Duodenal mucosa (tissue), 2 donors: ENCODE results near the gene SYTL3.
"Not testable (repeated sequence)": the region's sequence is repeated elsewhere in the genome, so short reads cannot be mapped to it uniquely, and the experiment has no call there.

Experiments used
- H3K27ac ChIP-seq: one replicate; pipeline ENCODE4 v1.7.0; 2013; ENCODE audit warnings: low read depth, low read length
- H3K27me3 ChIP-seq, 2 donors: one replicate each; pipeline ENCODE4 v1.7.0; 2013; ENCODE audit warnings: low read length in 2 of 2, control low read depth in 1 of 2; ENCODE audit not compliant: insufficient read depth in 2 of 2, control insufficient read depth in 1 of 2
- H3K36me3 ChIP-seq, 2 donors: one replicate each; pipeline ENCODE4 v1.7.0; 2013; ENCODE audit warnings: low read length in 2 of 2, control low read depth in 1 of 2; ENCODE audit not compliant: insufficient read depth in 2 of 2, control insufficient read depth in 1 of 2
- H3K4me1 ChIP-seq, 2 donors: one replicate each; pipeline ENCODE4 v1.7.0; 2013; ENCODE audit warnings: low read length in 2 of 2, control low read depth in 1 of 2; ENCODE audit not compliant: insufficient read depth in 2 of 2, control insufficient read depth in 1 of 2
- H3K4me3 ChIP-seq, 2 donors: one replicate each; pipeline ENCODE4 v1.7.0; 2013; ENCODE audit warnings: low read length in 2 of 2, low read depth in 1 of 2
- H3K9ac ChIP-seq, 2 donors: one replicate each; pipeline ENCODE4 v1.7.0; 2013; ENCODE audit warnings: low read length in 2 of 2, low read depth in 1 of 2
- H3K9me3 ChIP-seq, 2 donors: one replicate each; pipeline ENCODE4 v1.7.0; 2013; ENCODE audit warnings: low read length in 2 of 2, control low read depth in 1 of 2; ENCODE audit not compliant: control insufficient read depth in 1 of 2

Gene SYTL3

GRCh38 chr6:158694913-158695312 is 45.1 kb downstream of the SYTL3 start:
- Histone ChIP-seq H3K36me3 (no peaks in the 10 kb centered on the region), H3K9me3 (no peaks in the 10 kb centered on the region), H3K27me3 (no peaks in the 10 kb centered on the region), H3K27ac (no peak overlapping the region), H3K4me1 (peaks cover 0 to 6% of the 10 kb centered on the region in 2 donors), H3K4me3 (no peak overlapping the region), H3K9ac (no peak overlapping the region)

DNA sequence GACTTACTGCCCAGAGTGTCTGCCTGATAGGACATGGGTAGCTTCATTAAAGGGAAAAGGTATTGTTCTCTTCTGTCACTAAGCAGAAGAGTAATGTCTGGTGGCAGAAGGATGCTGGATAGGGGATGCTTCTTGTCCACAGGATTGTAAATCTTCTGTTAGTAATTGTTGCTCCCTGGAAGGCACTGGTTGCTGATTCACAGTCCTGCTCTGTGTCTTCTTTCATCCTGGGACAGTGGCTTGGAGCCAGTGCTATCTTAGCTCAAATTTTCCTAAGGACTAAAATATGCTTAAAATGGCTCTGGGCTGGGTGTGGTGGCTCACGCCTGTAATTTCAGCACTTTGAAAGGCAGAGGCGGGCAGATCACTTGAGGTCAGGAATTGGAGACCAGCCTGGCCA is 48.0 kb downstream of the SYTL3 start:
- Histone ChIP-seq H3K4me1 (peaks cover 0 to 4% of the 10 kb centered on the region in 2 donors), H3K27me3 (no peaks in the 10 kb centered on the region), H3K4me3 (no peak overlapping the region), H3K9ac (no peak overlapping the region), H3K27ac (no peak overlapping the region), H3K9me3 (no peaks in the 10 kb centered on the region), H3K36me3 (no peaks in the 10 kb centered on the region)

- no peaks in the 10 kb centered on the region for H3K9me3 ChIP-seq
- H3K9ac ChIP-seq: no peak overlapping the region
These were observed 49.1 kb downstream of the SYTL3 start for GRCh38 chr6:158698931-158699330.

GRCh38 chr6:158701268-158701667 is 51.4 kb downstream of the SYTL3 start:
- H3K27ac ChIP-seq, H3K4me3 ChIP-seq, H3K36me3 ChIP-seq, H3K9me3 ChIP-seq, H3K9ac ChIP-seq, H3K27me3 ChIP-seq: not testable (repeated sequence)
- peaks cover 19% of the 10 kb centered on the region in 2 donors for H3K4me1 ChIP-seq

More at GRCh38 chr6:158698931-158699330, 49.1 kb downstream of the SYTL3 start:
- Histone ChIP-seq H3K27me3 (no peaks in the 10 kb centered on the region), H3K36me3 (no peaks in the 10 kb centered on the region), H3K27ac (no peak overlapping the region), H3K4me3 (no peak overlapping the region), H3K4me1 (peaks cover 0 to 5% of the 10 kb centered on the region in 2 donors)

DNA sequence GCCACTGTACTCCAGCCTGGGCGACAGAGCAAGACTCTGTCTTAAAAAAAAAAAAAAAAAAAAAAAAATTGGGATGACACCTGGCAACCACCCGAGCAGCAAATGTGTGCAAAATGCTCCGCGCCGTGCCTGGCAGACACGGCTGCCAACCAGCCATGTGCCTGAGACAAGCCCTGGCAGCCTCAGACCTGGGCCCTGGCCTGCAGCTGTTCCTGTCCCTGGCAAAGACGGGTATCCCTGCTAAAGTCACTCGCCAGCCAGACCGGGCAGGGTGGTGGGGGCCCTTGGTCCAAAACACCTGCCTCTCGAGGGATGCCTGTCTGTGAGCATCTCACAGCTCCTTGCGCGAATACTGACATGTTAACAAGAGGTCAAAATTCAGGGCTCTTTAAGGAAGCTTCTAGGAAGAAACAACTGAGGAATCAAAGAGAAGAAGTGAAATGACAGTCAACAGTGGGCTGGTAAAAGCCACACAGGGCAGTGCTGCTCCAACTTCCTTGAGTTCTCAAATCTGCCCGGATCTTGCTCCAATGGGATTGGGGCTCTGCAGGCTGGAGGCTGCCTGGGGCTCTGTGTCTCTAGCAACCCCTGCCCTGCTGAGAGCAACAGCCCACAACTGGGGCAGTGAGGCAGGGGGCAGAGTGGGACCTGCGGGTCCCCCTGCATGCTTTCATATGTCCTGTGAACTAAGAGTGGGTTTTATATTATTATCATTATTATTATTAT is 53.4 kb downstream of the SYTL3 start:
- no peaks in the 10 kb centered on the region for H3K27me3 ChIP-seq
- H3K27ac ChIP-seq: peak overlapping the region; percentile 64
- peak overlapping the region in 1 of 2 donors; percentile 21 for H3K9ac ChIP-seq
- H3K9me3 ChIP-seq: no peaks in the 10 kb centered on the region
- no peaks in the 10 kb centered on the region for H3K36me3 ChIP-seq
- peaks cover 30 to 37% of the 10 kb centered on the region in 2 donors for H3K4me1 ChIP-seq
- no peak overlapping the region for H3K4me3 ChIP-seq

GRCh38 chr6:158703837-158704822 is 54.3 kb downstream of the SYTL3 start:
- no peaks in the 10 kb centered on the region for H3K27me3 ChIP-seq
- H3K27ac ChIP-seq: peak overlapping the region; percentile 72
- no peaks in the 10 kb centered on the region for H3K9me3 ChIP-seq
- H3K4me1 ChIP-seq: peaks cover 32 to 42% of the 10 kb centered on the region in 2 donors
- H3K4me3 ChIP-seq: peak overlapping the region; percentile 49 to 75
- H3K36me3 ChIP-seq: no peaks in the 10 kb centered on the region
- peak overlapping the region; percentile 58 to 69 for H3K9ac ChIP-seq

- no peaks in the 10 kb centered on the region for H3K27me3 ChIP-seq
- H3K9me3 ChIP-seq: no peaks in the 10 kb centered on the region
- H3K9ac ChIP-seq: peak overlapping the region in 1 of 2 donors; percentile 54
- no peak overlapping the region for H3K27ac ChIP-seq
- peaks cover 32 to 42% of the 10 kb centered on the region in 2 donors for H3K4me1 ChIP-seq
- no peak overlapping the region for H3K4me3 ChIP-seq
- H3K36me3 ChIP-seq: no peaks in the 10 kb centered on the region
These were observed 55.7 kb downstream of the SYTL3 start for GRCh38 chr6:158705386-158706126.

DNA sequence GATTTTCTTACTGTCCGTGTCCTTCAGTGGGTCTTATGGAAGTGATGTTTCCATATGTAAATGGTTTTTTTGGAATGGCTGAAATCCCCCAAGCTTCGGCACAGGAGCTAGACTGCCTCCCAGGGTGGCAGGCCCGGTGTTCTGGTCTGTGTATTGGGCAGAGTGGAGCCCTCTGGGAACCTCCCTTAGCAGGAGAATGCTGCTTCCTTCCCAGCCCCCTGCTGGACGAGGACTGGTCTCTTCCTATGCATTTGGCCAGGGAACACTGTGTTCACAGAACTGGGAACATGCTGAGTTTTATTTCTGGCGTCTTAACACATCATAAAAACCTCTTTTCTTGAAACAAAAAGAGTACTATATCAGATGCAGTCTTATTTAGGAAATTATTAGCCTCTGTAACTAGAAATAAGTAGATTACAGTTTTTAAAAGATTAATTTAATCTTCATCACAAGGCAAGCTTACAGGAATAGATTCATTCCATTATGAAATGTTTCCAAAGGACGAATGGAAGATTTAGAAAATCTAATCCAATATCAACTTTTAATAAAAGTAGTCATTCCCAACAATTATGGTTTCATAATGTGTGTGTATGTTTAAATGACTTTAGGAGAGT is 56.6 kb downstream of the SYTL3 start:
- Histone ChIP-seq H3K9me3 (no peaks in the 10 kb centered on the region), H3K27ac (no peak overlapping the region), H3K9ac (no peak overlapping the region), H3K36me3 (no peaks in the 10 kb centered on the region), H3K27me3 (no peaks in the 10 kb centered on the region), H3K4me3 (no peak overlapping the region), H3K4me1 (peaks cover 32 to 42% of the 10 kb centered on the region in 2 donors)

DNA sequence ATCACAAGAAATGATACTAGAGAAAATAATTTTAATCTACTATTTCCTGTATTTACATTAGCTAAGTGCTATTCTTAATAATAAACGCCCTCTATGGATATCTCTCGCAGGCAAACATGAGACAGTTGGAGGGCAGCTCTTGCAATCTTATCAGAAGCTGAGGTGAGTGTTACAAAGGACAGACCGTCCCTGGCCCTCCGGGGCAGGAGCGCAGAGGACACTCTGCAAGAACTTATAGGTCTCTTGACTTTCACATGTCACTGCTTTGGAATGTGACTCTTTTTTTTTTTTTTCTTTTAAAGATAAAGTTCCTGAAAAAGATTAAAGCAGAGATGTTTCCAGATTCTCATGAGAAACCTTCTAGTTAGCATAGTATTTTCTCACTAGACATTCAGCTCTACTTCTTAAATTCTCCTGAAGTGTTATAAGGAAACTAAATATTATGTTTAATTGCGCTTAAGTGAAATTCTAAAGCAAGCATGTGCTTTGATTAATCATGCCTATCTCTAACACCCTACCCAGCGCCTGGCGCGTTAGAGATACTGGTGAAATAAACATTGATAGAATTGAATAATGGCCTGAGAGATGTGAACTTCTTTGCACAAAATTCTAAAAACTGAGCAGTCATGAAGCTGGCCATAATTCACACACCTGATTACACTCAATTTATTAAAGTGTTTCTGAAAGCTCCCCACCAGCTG is 57.4 kb downstream of the SYTL3 start:
- Histone ChIP-seq H3K4me1 (peaks cover 39 to 44% of the 10 kb centered on the region in 2 donors), H3K4me3 (peak overlapping the region; percentile 4 to 12), H3K27me3 (no peaks in the 10 kb centered on the region), H3K9ac (no peak overlapping the region), H3K36me3 (no peaks in the 10 kb centered on the region), H3K9me3 (no peaks in the 10 kb centered on the region), H3K27ac (no peak overlapping the region)
